K562 (cell line): Measurements from ENCODE around the gene UMAD1. TPM values are rescaled to one million over a fixed set of nuclear protein-coding genes. Genes with fewer than 3 reads are reported as not detected.

Experiments used
- HSF4 ChIP-seq: fragments of 250-450 bp; sonication (Bioruptor Pico); IDR thresholded peaks from 2 replicates; pipeline ENCODE4 v2.1.2; 2022; ENCODE audit warnings: mild to moderate bottlenecking, moderate library complexity, borderline replicate concordance
- ZNF384 ChIP-seq: IDR thresholded peaks from 2 replicates; pipeline ENCODE4 v1.6.1; 2012; ENCODE audit warnings: low read depth, low read length, improper control_type of control experiment
- polyA plus RNA-seq, 8 experiments: library from polyadenylated mRNA; depleted of rRNA in 4 of 8; stranded (reverse) in 5 of 8; unstranded in 3 of 8; fragments of >200 nt; fragmentation: Nextera tagmentation in 2 of 8; fragmentation: Illumina TruSeq in 1 of 8; extraction: Ambion mirVana in 2 of 8; extraction: Trizol in 1 of 8; gene quantifications; 2 replicates each; pipeline versions ENCODE4 v1.2.1 to v1.2.3, GENCODE V29; 2011 to 2014; ENCODE audit warnings: inconsistent platforms in 1 of 8, missing spikeins in 1 of 8
- total RNA-seq, 7 experiments: library from RNA; depleted of rRNA in 6 of 7; stranded (reverse); fragments of >200 nt in 6 of 7; fragmentation: Illumina TruSeq in 2 of 7; extraction: Trizol in 2 of 7; gene quantifications; 2 replicates each; pipeline versions ENCODE4 v1.2.1 to v1.2.3, GENCODE V29; 2011 to 2021; ENCODE audit warnings: low replicate concordance in 1 of 7
- TF ChIP-seq, protein P1 (sequence below): fragments of 450-650 bp; conservative IDR thresholded peaks from 2 replicates; pipeline ENCODE4 v1.6.1; 2016; ENCODE audit warnings: missing genetic modification characterization, low read depth, mild to moderate bottlenecking, control low read depth, missing compliant biosample characterization
- TF ChIP-seq, protein P2 (sequence below), 2 experiments: fragments of 450-650 bp; formaldehyde crosslinking in 1 of 2; IDR thresholded peaks; 2 replicates each; pipeline versions ENCODE4 v1.4.0 to v1.6.1; 2014 to 2020; ENCODE audit warnings: mild to moderate bottlenecking in 2 of 2, borderline replicate concordance in 1 of 2, low read depth in 1 of 2

Gene UMAD1
- total and polyA plus RNA-seq, 9 of the 15 experiments (the other 6 are each of a cell fraction or from before 2014, with no cell fraction given), result 9.0 to 26.7 (median 13.3) TPM

DNA sequence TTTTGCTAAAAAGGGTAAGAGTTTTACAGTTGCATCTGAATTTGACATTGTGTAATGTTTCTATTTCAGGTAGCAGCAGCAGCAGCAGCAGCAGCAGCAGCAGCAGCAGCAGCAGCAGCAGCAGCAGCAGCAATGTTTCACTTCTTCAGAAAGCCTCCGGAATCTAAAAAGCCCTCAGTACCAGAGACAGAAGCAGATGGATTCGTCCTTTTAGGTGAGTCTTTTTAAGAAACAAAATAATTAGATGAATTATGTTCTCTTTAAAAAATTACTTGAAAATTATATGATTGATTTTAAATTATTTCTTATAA is 32.6 kb downstream of the UMAD1 start (continued):
- TF ChIP-seq, protein P1, sequence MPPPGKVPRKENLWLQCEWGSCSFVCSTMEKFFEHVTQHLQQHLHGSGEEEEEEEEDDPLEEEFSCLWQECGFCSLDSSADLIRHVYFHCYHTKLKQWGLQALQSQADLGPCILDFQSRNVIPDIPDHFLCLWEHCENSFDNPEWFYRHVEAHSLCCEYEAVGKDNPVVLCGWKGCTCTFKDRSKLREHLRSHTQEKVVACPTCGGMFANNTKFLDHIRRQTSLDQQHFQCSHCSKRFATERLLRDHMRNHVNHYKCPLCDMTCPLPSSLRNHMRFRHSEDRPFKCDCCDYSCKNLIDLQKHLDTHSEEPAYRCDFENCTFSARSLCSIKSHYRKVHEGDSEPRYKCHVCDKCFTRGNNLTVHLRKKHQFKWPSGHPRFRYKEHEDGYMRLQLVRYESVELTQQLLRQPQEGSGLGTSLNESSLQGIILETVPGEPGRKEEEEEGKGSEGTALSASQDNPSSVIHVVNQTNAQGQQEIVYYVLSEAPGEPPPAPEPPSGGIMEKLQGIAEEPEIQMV, result no peak
- no peak for TF ChIP-seq HSF4
- no peak for TF ChIP-seq ZNF384
- TF ChIP-seq, protein P2, sequence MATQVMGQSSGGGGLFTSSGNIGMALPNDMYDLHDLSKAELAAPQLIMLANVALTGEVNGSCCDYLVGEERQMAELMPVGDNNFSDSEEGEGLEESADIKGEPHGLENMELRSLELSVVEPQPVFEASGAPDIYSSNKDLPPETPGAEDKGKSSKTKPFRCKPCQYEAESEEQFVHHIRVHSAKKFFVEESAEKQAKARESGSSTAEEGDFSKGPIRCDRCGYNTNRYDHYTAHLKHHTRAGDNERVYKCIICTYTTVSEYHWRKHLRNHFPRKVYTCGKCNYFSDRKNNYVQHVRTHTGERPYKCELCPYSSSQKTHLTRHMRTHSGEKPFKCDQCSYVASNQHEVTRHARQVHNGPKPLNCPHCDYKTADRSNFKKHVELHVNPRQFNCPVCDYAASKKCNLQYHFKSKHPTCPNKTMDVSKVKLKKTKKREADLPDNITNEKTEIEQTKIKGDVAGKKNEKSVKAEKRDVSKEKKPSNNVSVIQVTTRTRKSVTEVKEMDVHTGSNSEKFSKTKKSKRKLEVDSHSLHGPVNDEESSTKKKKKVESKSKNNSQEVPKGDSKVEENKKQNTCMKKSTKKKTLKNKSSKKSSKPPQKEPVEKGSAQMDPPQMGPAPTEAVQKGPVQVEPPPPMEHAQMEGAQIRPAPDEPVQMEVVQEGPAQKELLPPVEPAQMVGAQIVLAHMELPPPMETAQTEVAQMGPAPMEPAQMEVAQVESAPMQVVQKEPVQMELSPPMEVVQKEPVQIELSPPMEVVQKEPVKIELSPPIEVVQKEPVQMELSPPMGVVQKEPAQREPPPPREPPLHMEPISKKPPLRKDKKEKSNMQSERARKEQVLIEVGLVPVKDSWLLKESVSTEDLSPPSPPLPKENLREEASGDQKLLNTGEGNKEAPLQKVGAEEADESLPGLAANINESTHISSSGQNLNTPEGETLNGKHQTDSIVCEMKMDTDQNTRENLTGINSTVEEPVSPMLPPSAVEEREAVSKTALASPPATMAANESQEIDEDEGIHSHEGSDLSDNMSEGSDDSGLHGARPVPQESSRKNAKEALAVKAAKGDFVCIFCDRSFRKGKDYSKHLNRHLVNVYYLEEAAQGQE (IDR thresholded peaks at IDR 0.05; ENCODE audit: borderline replicate concordance), result no peak
- TF ChIP-seq, protein P2 (CRISPR knock-in tag; IDR thresholded peaks at IDR 0.05; ENCODE audit: low read depth), result no peak
